T-helper 2 cell (primary cell): Measurements from ENCODE around the gene MYOZ2.

Source experiments
- DNase-seq, 5 experiments: peaks; one replicate each; pipeline versions ENCODE4 v3.0.0 to v3.0.0-alpha.2; 2012 to 2022
- total RNA-seq, 2 donors: gene quantifications; one replicate each; lab custom pipeline; 2026; lab: John Stamatoyannopoulos, UW

MYOZ2 gene
- total RNA-seq = 0 to 0.31 reads per million in 2 donors

GRCh38 chr4:119135721-119136121 lies at the start of gene MYOZ2:
Gene MYOZ2 (plus strand): TSS chr4:119135832. CDS start chr4:119136526, 694 bp downstream.
- no peak for DNase-seq

- DNase-seq = no peak
Measured at GRCh38 chr4:119087121-119087520, 48.5 kb upstream of the MYOZ2 start.

GRCh38 chr4:119087656-119088055 lies 48.0 kb upstream of the MYOZ2 start:
- DNase-seq = no peak

- no peak for DNase-seq
Measured at GRCh38 chr4:119093042-119093827, 42.4 kb upstream of the MYOZ2 start.

- peak in 1 of 5 experiments; percentile 40 for DNase-seq
Measured at GRCh38 chr4:119097282-119097900, 38.2 kb upstream of the MYOZ2 start.

- no peak for DNase-seq
Measured at GRCh38 chr4:119098306-119098705, 37.3 kb upstream of the MYOZ2 start.

- DNase-seq = no peak
Measured at GRCh38 chr4:119099227-119099810, 36.3 kb upstream of the MYOZ2 start.

GRCh38 chr4:119100655-119101054 lies 35.0 kb upstream of the MYOZ2 start:
- no peak for DNase-seq

GRCh38 chr4:119103263-119103662 lies 32.4 kb upstream of the MYOZ2 start:
- DNase-seq = no peak

GRCh38 chr4:119104644-119105273 lies 30.9 kb upstream of the MYOZ2 start:
- no peak for DNase-seq

- DNase-seq = no peak
Measured at GRCh38 chr4:119105605-119106004, 30.0 kb upstream of the MYOZ2 start.

GRCh38 chr4:119106036-119107000 lies 29.3 kb upstream of the MYOZ2 start:
- DNase-seq = no peak

- no peak for DNase-seq
Measured at GRCh38 chr4:119110121-119110520, 25.5 kb upstream of the MYOZ2 start.

GRCh38 chr4:119111296-119111695 lies 24.3 kb upstream of the MYOZ2 start:
- DNase-seq = no peak

GRCh38 chr4:119113033-119113655 lies 22.5 kb upstream of the MYOZ2 start:
- peak in 1 of 5 experiments; percentile 24 for DNase-seq

GRCh38 chr4:119116021-119116420 lies 19.6 kb upstream of the MYOZ2 start:
- no peak for DNase-seq

GRCh38 chr4:119116925-119117900 lies 18.4 kb upstream of the MYOZ2 start:
- no peak for DNase-seq

GRCh38 chr4:119118397-119118796 lies 17.2 kb upstream of the MYOZ2 start:
- no peak for DNase-seq

- no peak for DNase-seq
Measured at GRCh38 chr4:119124352-119124751, 11.3 kb upstream of the MYOZ2 start.

- DNase-seq = no peak
Measured at GRCh38 chr4:119125931-119126330, 9.7 kb upstream of the MYOZ2 start.
